IMR-90 (cell line): ENCODE data around the gene ABHD16A. TPM values are rescaled to one million over a fixed set of nuclear protein-coding genes. Genes with fewer than 3 reads are reported as not detected.
A peak's percentile ranks its signal among the peaks of the same experiment; 100 is the strongest.

Source experiments
- ATAC-seq: fragments of 200-7000 bp; cut with Tn5 transposase; 2 replicates; pipeline ENCODE4 v1.9.1; 2020; ENCODE audit warnings: low read depth, mild to moderate bottlenecking, moderate library complexity
- BruUV-seq: library from RNA; stranded (reverse); fragments of 400-500 nt; replicated peaks from 2 replicates; lab custom pipeline; 2021; lab: Mats Ljungman, UMichigan
- CTCF ChIA-PET: fragments of 300-600 bp; formaldehyde crosslinking; extraction: SDS; loops from one replicate; lab custom pipeline; 2021; ENCODE audit warnings: antibody characterized with exemption; lab: Yijun Ruan, JAX
- POLR2A ChIA-PET: fragments of 300-600 bp; sonication (Branson Sonifier 250); formaldehyde crosslinking; loops from one replicate; lab custom pipeline; 2022; ENCODE audit warnings: antibody characterized with exemption; ENCODE audit not compliant: unreplicated experiment; lab: Charles Lee
- DNase-seq: peaks from one replicate; pipeline ENCODE4 v3.0.0; 2013
- H2AFZ ChIP-seq: replicated peaks from 2 replicates; pipeline ENCODE3; 2013; ENCODE audit warnings: low read length, mild to moderate bottlenecking; ENCODE audit not compliant: poor library complexity
- H2AK5ac ChIP-seq: 2 replicates; pipeline ENCODE4 v1.6.1; 2013; ENCODE audit warnings: low read depth, low read length, inconsistent platforms
- H2AK9ac ChIP-seq: replicated peaks from 2 replicates; pipeline ENCODE3; 2013; ENCODE audit warnings: mild to moderate bottlenecking, low read depth, low read length, moderate library complexity; ENCODE audit not compliant: poor library complexity
- H2BK120ac ChIP-seq: 2 replicates; pipeline ENCODE4 v1.6.1; 2013; ENCODE audit warnings: low read depth, low read length, inconsistent platforms
- H2BK15ac ChIP-seq: 3 replicates; pipeline ENCODE4 v1.6.1; 2013; ENCODE audit warnings: low read depth, low read length, inconsistent platforms
- H2BK20ac ChIP-seq: 2 replicates; pipeline ENCODE4 v1.6.1; 2013; ENCODE audit warnings: low read depth, mild to moderate bottlenecking, inconsistent platforms, low read length, moderate library complexity
- H2BK5ac ChIP-seq: 2 replicates; pipeline ENCODE4 v1.6.1; 2013; ENCODE audit warnings: mild to moderate bottlenecking, low read depth, low read length, inconsistent platforms; ENCODE audit not compliant: poor library complexity, severe bottlenecking
- H3K14ac ChIP-seq: replicated peaks from 2 replicates; pipeline ENCODE4 v1.6.1; 2013; ENCODE audit warnings: low read depth, low read length, inconsistent platforms
- H3K18ac ChIP-seq: 2 replicates; pipeline ENCODE4 v1.6.1; 2013; ENCODE audit warnings: low read depth, low read length, control low read depth
- H3K23ac ChIP-seq: 2 replicates; pipeline ENCODE4 v1.6.1; 2013; ENCODE audit warnings: low read depth, low read length, inconsistent platforms
- H3K27ac ChIP-seq: 2 replicates; pipeline ENCODE4 v1.5.1; 2013; ENCODE audit warnings: mild to moderate bottlenecking, control low read depth, low read length; ENCODE audit not compliant: insufficient read depth
- H3K27me3 ChIP-seq: 2 replicates; pipeline ENCODE4 v1.6.1; 2013; ENCODE audit warnings: low read length; ENCODE audit not compliant: control insufficient read depth, insufficient read depth
- H3K36me3 ChIP-seq: 2 replicates; pipeline ENCODE4 v1.6.1; 2013; ENCODE audit warnings: low read length, mixed read lengths; ENCODE audit not compliant: control insufficient read depth, insufficient read depth
- H3K4ac ChIP-seq: 2 replicates; pipeline ENCODE4 v1.6.1; 2013; ENCODE audit warnings: low read depth, low read length, inconsistent platforms
- H3K4me1 ChIP-seq: 2 replicates; pipeline ENCODE4 v1.6.1; 2013; ENCODE audit warnings: low read length, mixed read lengths; ENCODE audit not compliant: control insufficient read depth, insufficient read depth
- H3K4me2 ChIP-seq: 2 replicates; pipeline ENCODE4 v1.6.1; 2013; ENCODE audit warnings: low read depth, mild to moderate bottlenecking, control low read depth, low read length, moderate library complexity
- H3K4me3 ChIP-seq: 2 replicates; pipeline ENCODE4 v1.5.1; 2013; ENCODE audit warnings: low read depth, mild to moderate bottlenecking, control low read depth, low read length, moderate library complexity; ENCODE audit not compliant: insufficient read depth
- H3K56ac ChIP-seq: 2 replicates; pipeline ENCODE4 v1.6.1; 2013; ENCODE audit warnings: low read length, inconsistent platforms; ENCODE audit not compliant: insufficient read depth; ENCODE audit errors: extremely low read depth
- H3K79me1 ChIP-seq, 2 experiments: 2 replicates each; pipeline ENCODE4 v1.6.1; 2013; ENCODE audit warnings: low read length in 2 of 2, inconsistent platforms in 1 of 2, low read depth in 1 of 2
- H3K9ac ChIP-seq: 2 replicates; pipeline ENCODE4 v1.6.1; 2013; ENCODE audit warnings: low read depth, low read length, control low read depth
- H3K9me1 ChIP-seq: 2 replicates; pipeline ENCODE4 v1.6.1; 2013; ENCODE audit warnings: low read length, inconsistent platforms; ENCODE audit not compliant: insufficient read depth
- H3K9me3 ChIP-seq: 2 replicates; pipeline ENCODE4 v1.6.1; 2013; ENCODE audit warnings: low read length; ENCODE audit not compliant: control insufficient read depth, insufficient read depth
- H4K20me1 ChIP-seq: 2 replicates; pipeline ENCODE4 v1.6.1; 2013; ENCODE audit warnings: low read length, inconsistent platforms; ENCODE audit not compliant: insufficient read depth
- H4K5ac ChIP-seq: 2 replicates; pipeline ENCODE4 v1.6.1; 2013; ENCODE audit warnings: mild to moderate bottlenecking, low read depth, low read length, control low read depth
- H4K8ac ChIP-seq, 2 experiments: 2 replicates each; pipeline ENCODE4 v1.6.1; 2013; ENCODE audit warnings: low read depth in 2 of 2, low read length in 2 of 2, control low read depth in 1 of 2, inconsistent platforms in 1 of 2
- H4K91ac ChIP-seq: 2 replicates; pipeline ENCODE4 v1.6.1; 2013; ENCODE audit warnings: low read depth, low read length, inconsistent platforms; ENCODE audit not compliant: insufficient read depth
- BHLHE40 ChIP-seq: fragments of 150-350 bp; IDR thresholded peaks from 2 replicates; pipeline ENCODE4 v1.6.1; 2016; ENCODE audit warnings: mild to moderate bottlenecking, low read depth, low read length
- CEBPB ChIP-seq: IDR thresholded peaks from 2 replicates; pipeline ENCODE4 v1.6.1; 2012; ENCODE audit warnings: low read depth, low read length, improper control_type of control experiment
- CHD1 ChIP-seq: IDR thresholded peaks from 2 replicates; pipeline ENCODE4 v1.6.1; 2012; ENCODE audit warnings: low read depth, low read length, improper control_type of control experiment
- CTCF ChIP-seq: conservative IDR thresholded peaks from 2 replicates; pipeline ENCODE4 v1.5.1; 2012; ENCODE audit warnings: mild to moderate bottlenecking, low read depth, low read length, improper control_type of control experiment
- ELK1 ChIP-seq: fragments of 150-350 bp; IDR thresholded peaks from 2 replicates; pipeline ENCODE4 v1.6.1; 2016; ENCODE audit warnings: low read depth, mild to moderate bottlenecking, low read length, moderate library complexity, borderline replicate concordance
- FOS ChIP-seq: fragments of 150-350 bp; IDR thresholded peaks from 2 replicates; pipeline ENCODE4 v1.6.1; 2016; ENCODE audit warnings: low read depth, low read length
- MAFK ChIP-seq: IDR thresholded peaks from 2 replicates; pipeline ENCODE4 v1.6.1; 2012; ENCODE audit warnings: low read depth, low read length, improper control_type of control experiment
- MAZ ChIP-seq: IDR thresholded peaks from 2 replicates; pipeline ENCODE4 v1.6.1; 2012; ENCODE audit warnings: low read depth, mild to moderate bottlenecking, low read length, improper control_type of control experiment, moderate library complexity, borderline replicate concordance
- MXI1 ChIP-seq: IDR thresholded peaks from 2 replicates; pipeline ENCODE4 v1.6.1; 2012; ENCODE audit warnings: low read depth, mild to moderate bottlenecking, low read length, moderate library complexity, borderline replicate concordance
- NFE2L2 ChIP-seq: fragments of 150-350 bp; IDR thresholded peaks from 2 replicates; pipeline ENCODE4 v1.6.1; 2016; ENCODE audit warnings: low read depth, mild to moderate bottlenecking, low read length
- POLR2A ChIP-seq: IDR thresholded peaks from 2 replicates; pipeline ENCODE4 v1.6.1; 2012; ENCODE audit warnings: mild to moderate bottlenecking, low read depth, low read length
- RAD21 ChIP-seq: IDR thresholded peaks from 2 replicates; pipeline ENCODE4 v1.6.1; 2012; ENCODE audit warnings: low read length, improper control_type of control experiment
- RCOR1 ChIP-seq: IDR thresholded peaks from 2 replicates; pipeline ENCODE4 v1.6.1; 2012; ENCODE audit warnings: mild to moderate bottlenecking, low read length, improper control_type of control experiment; ENCODE audit not compliant: insufficient replicate concordance
- RFX5 ChIP-seq: IDR thresholded peaks from 2 replicates; pipeline ENCODE4 v1.8.0; 2012; ENCODE audit warnings: low read depth, mild to moderate bottlenecking, low read length, moderate library complexity
- SMC3 ChIP-seq: fragments of 150-350 bp; IDR thresholded peaks from 2 replicates; pipeline ENCODE4 v1.6.1; 2016; ENCODE audit warnings: low read depth, mild to moderate bottlenecking, antibody characterized with exemption, low read length, moderate library complexity
- USF2 ChIP-seq: fragments of 150-350 bp; IDR thresholded peaks from 2 replicates; pipeline ENCODE4 v1.6.1; 2017; ENCODE audit warnings: mild to moderate bottlenecking, antibody characterized with exemption, low read length, low read depth
- WGBS, 2 experiments: methylation state at CpG; one replicate each; pipeline versions ENCODE4 v1.1.5 to v1.1.7; 2013; ENCODE audit warnings: missing lambda C conversion rate in 2 of 2; ENCODE audit not compliant: insufficient read length in 1 of 2; ENCODE audit errors: extremely low coverage in 2 of 2; 5-methylcytosine and 5-hydroxymethylcytosine counted together
- dilution Hi-C: fragments of 300-500 bp; cut with HindIII; formaldehyde crosslinking; loops from one replicate; pipeline ENCODE4 v1.14.3; 2018; ENCODE audit warnings: low sequenced_read_pairs; ENCODE audit not compliant: unreplicated experiment
- in situ Hi-C: fragments of 300-500 bp; cut with MboI; formaldehyde crosslinking; loops from 3 replicates; pipeline ENCODE4 v1.14.3; 2019; ENCODE audit warnings: low sequenced_read_pairs, inconsistent platforms, mixed read lengths
- intact Hi-C: fragments of 100-400 bp; cut with micrococcal nuclease; formaldehyde crosslinking; loops from 2 replicates; pipeline ENCODE4 v1.10.0; 2022
- polyA plus RNA-seq, 3 experiments: library from polyadenylated mRNA; depleted of rRNA; stranded (reverse); fragments of >200 nt; gene quantifications; 2 replicates each; pipeline ENCODE4 v1.2.3, GENCODE V29; 2012; ENCODE audit warnings: low replicate concordance in 1 of 3
- total RNA-seq: library from RNA; depleted of rRNA; stranded (reverse); fragments of >200 nt; gene quantifications from 2 replicates; pipeline ENCODE4 v1.2.3, GENCODE V29; 2012

ABHD16A gene
- total and polyA plus RNA-seq, 2 of the 4 experiments (the other 2 are of a cell fraction) = 31.5 to 35.1 TPM

- Histone ChIP-seq H4K5ac (no peak overlapping the region), H4K8ac (no peak overlapping the region), H2AK5ac (no peak overlapping the region), H4K91ac (no peak overlapping the region), H3K4me1 (no peaks in the 10 kb centered on the region), H2BK20ac (no peak overlapping the region), H2AFZ (no peak overlapping the region), H3K36me3 (no peaks in the 10 kb centered on the region), H3K9ac (no peak overlapping the region), H2BK5ac (no peak overlapping the region), H3K14ac (no peak overlapping the region), H2AK9ac (no peak overlapping the region), H3K4me2 (no peak overlapping the region), H3K23ac (peak overlapping the region; percentile 59; the same call in 1 of the 2 replicates), H3K9me3 (no peaks in the 10 kb centered on the region), H3K56ac (no peak overlapping the region), H3K18ac (no peak overlapping the region), H3K79me1 (no peaks in the 10 kb centered on the region), H2BK15ac (no peak overlapping the region), H3K27ac (no peak overlapping the region), H2BK120ac (no peak overlapping the region), H3K4me3 (no peak overlapping the region), H4K20me1 (no peaks in the 10 kb centered on the region; the same call in 1 of the 2 replicates), H3K4ac (no peak overlapping the region), H3K9me1 (no peaks in the 10 kb centered on the region), H3K27me3 (peaks cover 37% of the 10 kb centered on the region)
- in situ Hi-C loops = no loop called here
- TF ChIP-seq RCOR1 (no peak), USF2 (no peak), CHD1 (no peak), ELK1 (no peak), POLR2A (no peak), NFE2L2 (no peak), MXI1 (no peak), BHLHE40 (no peak), RFX5 (no peak), FOS (no peak), RAD21 (no peak), CTCF (no peak), MAZ (no peak), CEBPB (no peak), MAFK (no peak), SMC3 (no peak)
- dilution Hi-C loops = no loop called here
- DNase-seq = no peak
- POLR2A ChIA-PET = no interaction called here
- ATAC-seq = 0 out of 2 replicates have a peak, but pooled peaks have one; percentile 17
- CTCF ChIA-PET = no interaction called here
- intact Hi-C loops = no loop called here
- no TSS peak for BruUV-seq
- 20% methylated on average over 1 of the region's 5 CpGs; no CpG with 5 or more reads in 1 of the 2 experiments for WGBS, 2 experiments
Measured at GRCh38 chr6:31713991-31714684, 11.0 kb upstream of the ABHD16A start.
